NOMO-1 treated with DMSO at 0.1 percent for 48 hours (cell line): ENCODE measurements around the gene NFATC1.

Source experiments
- DNase-seq: peaks from one replicate; lab custom pipeline; 2025; ENCODE audit not compliant: unreplicated experiment; lab: John Stamatoyannopoulos, UW

The NFATC1 gene

GRCh38 chr18:79530821-79531220 lies 135.1 kb downstream of the NFATC1 start:
- no peak for DNase-seq

GRCh38 chr18:79531386-79531785 lies 135.7 kb downstream of the NFATC1 start:
- no peak for DNase-seq

DNA sequence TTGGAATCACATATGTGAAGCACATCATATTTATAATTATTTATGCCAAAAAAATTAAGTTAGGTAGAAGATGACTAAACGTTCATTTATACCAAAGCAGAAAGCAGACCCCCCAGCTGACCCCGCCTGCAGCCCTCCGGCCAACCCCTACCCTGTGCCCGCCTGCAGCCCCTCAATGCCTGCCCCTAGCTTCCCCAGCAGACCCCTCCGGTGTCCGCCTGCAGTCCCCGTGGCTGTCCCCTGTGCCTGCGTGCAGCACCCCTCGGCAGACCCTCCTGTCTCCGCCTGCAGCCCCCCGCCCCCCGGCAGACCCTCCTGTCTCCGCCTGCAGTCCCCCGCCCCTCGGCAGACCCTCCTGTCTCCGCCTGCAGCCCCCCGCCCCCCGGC lies 136.2 kb downstream of the NFATC1 start:
- DNase-seq: no peak

DNA sequence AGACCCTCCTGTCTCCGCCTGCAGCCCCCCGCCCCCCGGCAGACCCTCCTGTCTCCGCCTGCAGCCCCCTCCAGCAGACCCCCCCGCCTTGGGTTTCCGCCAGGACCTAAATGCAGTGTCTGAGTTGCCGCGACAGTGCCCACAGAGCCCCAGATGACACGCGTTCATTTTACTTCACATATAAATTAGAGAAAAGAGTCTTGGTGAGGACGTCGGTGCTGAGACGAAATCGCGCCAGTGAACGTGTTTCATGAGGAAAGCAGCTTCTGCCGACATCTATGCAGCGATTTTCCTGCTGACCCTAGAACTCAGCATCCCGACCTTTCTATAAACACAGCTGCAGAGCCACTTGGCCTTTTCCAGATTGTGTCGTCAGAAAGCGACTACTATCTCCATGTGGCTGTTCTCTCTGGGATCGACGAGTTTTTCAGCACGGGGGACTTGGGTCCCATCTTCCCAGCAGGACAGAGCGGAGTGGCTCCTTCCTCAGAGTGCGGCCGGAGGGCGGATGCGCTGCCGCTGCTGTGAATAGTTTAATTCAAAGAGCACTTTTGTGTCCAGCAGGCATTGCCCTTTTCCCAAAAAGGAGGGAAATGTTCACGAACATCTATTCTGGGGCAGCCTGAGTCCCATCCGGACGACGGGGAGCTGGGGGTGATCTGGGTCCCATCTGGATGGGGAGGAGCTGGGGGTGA lies 136.7 kb downstream of the NFATC1 start:
- DNase-seq: no peak

- DNase-seq: no peak
Observed at GRCh38 chr18:79533146-79533545, 137.4 kb downstream of the NFATC1 start.

GRCh38 chr18:79533591-79533990 lies 137.9 kb downstream of the NFATC1 start:
- no peak for DNase-seq

DNA sequence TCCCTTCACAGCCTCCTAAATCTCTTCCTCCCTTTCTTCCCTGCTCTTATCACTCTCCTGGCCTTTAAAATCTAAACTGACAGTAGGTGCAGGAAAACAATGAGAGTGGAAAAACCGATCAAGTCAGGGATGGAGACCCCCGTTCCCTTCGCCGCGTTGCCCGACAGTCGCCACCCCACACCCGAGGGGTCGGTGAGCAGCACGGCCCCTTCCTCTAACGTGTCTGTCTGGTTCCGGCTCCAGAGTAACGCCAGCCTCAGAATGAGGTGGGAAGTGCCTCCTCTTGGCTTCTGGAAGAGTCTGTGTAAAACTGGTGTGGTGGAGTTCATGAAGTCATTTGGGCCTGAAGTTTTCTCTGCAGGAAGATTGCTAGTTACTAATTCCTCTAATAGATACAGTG lies 138.6 kb downstream of the NFATC1 start:
- DNase-seq: no peak

DNA sequence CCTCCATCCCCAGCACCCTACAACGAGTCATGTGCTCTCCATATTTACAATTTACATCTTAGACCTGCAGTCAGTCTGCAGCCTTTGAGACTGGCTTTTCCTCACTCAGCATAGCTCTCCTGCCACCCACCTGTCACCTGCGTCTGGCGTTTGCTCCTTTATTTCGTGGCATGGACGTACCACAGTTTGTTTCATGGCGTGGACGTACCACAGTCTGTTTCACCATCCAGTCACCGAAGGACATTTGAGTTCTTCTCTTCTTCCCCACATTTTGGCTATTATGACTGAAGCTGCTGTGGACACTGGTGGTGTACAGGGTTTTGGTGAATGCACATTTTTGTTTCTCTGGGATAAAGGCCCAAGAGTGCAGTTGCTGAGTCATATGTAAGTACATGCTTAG lies 142.0 kb downstream of the NFATC1 start:
- no peak for DNase-seq

DNA sequence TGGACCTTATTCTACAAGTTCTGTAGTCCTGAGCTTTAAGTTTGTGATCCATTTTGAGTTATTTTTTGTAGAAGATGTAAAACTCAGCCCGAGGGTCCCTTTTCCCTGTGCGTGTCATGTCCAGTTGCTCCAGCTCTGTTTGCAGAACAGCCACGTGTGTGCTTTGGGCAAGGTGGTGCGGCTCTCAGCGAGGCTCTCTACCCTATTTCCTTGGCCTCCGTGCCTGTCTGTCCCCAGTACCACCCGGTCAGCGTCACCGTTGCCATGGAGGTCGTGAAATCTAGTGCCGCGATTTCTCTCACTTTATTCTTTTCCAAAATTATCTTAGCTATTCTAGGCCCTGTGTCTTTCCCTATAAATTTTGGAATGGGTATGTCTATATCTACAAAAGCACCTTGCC lies 142.9 kb downstream of the NFATC1 start:
- DNase-seq: no peak

GRCh38 chr18:79540161-79540903 lies 144.6 kb downstream of the NFATC1 start:
- no peak for DNase-seq

GRCh38 chr18:79540904-79541282 lies 145.2 kb downstream of the NFATC1 start:
- DNase-seq: no peak

DNA sequence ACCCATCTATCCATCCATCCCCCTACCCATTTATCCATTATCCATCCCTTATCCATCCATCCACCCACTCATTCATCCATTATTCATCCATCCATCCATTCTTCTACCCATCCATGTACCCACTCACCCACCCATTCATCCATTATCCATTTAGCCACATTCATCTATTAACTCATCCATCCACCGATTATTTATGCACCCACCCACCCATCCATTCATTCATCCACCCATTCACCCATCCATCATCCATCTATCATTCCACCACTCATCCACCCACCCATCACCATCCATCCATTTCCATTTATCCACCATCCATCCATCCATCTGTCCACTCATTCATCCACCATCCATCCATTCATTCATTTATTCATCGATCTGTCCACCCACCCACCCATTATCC lies 146.5 kb downstream of the NFATC1 start:
- DNase-seq: no peak

GRCh38 chr18:79542876-79543750 lies 147.4 kb downstream of the NFATC1 start:
- no peak for DNase-seq

DNA sequence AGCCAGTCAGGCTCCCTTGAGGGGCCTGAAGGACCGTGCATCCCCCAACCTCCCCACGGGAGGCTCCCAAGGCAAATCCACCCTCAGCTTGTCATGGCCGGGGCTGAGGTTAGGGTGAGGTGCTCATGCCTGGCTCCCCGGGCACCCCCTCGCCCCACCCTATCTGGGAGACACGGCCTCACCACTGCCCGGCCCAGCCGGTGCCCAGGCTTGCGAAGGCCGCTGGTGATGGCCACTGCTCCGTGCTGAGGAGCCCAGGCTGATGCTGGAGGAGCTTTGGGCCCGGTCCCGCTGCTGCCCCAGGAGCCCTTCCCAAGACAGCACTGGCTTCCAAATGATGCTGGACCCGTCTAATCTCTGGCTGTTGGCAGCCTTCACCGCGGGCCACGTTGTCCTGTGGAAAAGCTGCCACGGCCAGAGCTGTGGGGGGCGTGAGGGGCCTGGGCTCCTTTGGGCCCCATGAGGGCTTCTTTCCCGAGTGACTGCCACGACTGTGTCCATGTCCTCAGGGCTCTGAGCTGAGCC lies 148.2 kb downstream of the NFATC1 start:
- DNase-seq: no peak

GRCh38 chr18:79544386-79544963 lies 148.7 kb downstream of the NFATC1 start:
- no peak for DNase-seq

GRCh38 chr18:79545255-79545654 lies 149.5 kb downstream of the NFATC1 start:
- no peak for DNase-seq

DNA sequence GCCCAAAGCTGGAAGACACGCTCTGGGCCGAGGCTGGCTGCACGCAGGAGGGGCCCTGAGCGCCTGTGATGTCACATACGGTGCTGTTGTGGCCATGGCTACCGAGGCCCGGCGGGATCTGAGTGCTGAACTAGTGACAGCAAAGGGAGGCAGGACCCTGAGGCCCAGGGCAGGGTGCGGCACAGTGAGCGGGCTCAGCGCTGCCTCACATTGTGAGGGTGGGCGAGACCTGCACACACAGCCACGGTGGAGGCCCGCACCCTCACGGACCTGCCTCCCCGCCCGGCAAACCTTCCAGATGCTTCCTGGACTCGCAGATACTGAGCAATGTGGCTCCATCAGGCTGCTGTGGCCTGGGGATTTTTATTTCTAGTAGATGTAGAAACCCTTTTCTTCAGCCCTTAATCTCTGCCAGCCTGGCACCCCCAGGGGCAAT lies 150.0 kb downstream of the NFATC1 start:
- no peak for DNase-seq

DNA sequence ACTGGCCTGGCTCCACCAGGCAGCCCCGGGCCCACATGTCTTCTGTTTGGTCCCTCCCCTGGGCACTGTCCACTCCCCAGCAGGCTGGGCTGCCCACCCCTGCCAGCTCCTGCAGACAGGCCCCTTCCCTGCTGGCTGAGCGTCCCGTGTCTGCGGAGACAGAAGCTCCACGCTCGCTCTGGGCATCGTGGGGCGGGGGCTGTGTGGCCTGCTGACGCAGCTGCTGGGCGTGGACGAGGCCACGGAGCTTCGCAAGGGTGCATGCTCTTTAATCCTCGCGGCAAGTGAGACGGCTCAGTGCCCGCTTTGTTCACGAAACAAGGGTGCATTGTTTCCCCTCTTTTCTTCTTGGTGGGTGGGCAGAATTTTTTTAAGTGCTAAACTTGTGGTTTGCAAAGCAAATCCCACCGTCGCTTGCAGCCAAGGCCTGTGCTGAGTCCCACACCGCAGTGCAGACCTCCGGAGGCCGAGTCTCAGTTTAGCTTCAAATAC lies 151.1 kb downstream of the NFATC1 start:
- DNase-seq: no peak

GRCh38 chr18:79547413-79548076 lies 151.8 kb downstream of the NFATC1 start:
- DNase-seq: no peak

DNA sequence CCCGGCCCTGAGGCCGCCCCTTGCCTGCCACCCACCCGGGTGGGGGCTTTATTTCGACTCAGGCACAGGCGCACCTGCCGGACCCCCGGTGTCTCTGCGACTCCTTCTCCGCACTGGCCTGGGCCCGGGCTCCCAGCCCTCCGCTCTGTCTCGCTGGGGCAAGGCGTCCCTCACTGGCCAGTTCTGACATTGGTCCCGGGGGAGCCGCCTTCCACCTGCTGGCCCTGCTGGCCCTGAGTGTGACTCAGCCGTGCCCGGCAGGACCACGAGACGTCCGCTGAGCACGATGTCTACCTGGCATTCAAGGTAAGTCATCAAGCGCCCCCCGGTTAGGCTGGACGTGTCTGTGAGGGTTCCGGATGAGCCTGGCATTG lies 152.3 kb downstream of the NFATC1 start:
- no peak for DNase-seq

DNA sequence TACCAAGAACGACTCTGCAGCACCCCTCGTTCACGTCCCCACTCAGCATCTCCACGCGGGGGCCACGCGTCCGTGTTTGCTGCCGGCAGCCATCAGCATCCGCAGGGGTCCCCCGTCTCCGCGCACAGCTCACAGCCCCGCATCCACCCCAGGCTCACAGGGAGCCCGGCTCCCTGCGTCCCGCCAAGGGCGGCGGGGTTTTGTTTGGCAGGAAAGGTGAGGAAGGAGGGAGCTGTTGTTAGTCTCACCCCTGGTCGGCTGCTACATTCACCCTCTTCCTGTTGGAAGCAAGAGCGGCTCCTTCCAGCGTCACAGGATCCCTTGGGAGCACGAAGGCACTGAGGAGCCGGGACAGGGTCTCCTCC lies 152.9 kb downstream of the NFATC1 start:
- DNase-seq: no peak
